GM10248 (cell line): ENCODE measurements around the gene MAP3K14.
A peak's percentile ranks its signal among the peaks of the same experiment; 100 is the strongest.
"Not testable (repeated sequence)": the region's sequence is repeated elsewhere in the genome, so short reads cannot be mapped to it uniquely, and the experiment has no call there.

Source experiments
- CTCF ChIA-PET: fragments of 300-600 bp; sonication (Branson Sonifier 250); formaldehyde crosslinking; extraction: SDS; loops from one replicate; lab custom pipeline; 2021; ENCODE audit warnings: antibody characterized with exemption; lab: Yijun Ruan, JAX
- POLR2A ChIA-PET: fragments of 350-650 bp; sonication (Branson Sonifier 250); formaldehyde crosslinking; extraction: SDS; loops from one replicate; lab custom pipeline; 2020; ENCODE audit warnings: antibody characterized with exemption; lab: Yijun Ruan, JAX
- DNase-seq: peaks from one replicate; pipeline ENCODE4 v3.0.0; 2012; ENCODE audit errors: extremely low spot score
- TF ChIP-seq, protein P1 (sequence below): IDR thresholded peaks from 2 replicates; pipeline ENCODE4 v1.5.1; 2012; ENCODE audit warnings: mild to moderate bottlenecking, low read depth; ENCODE audit errors: extremely low read depth, missing control alignments, control extremely low read depth

The MAP3K14 gene

DNA sequence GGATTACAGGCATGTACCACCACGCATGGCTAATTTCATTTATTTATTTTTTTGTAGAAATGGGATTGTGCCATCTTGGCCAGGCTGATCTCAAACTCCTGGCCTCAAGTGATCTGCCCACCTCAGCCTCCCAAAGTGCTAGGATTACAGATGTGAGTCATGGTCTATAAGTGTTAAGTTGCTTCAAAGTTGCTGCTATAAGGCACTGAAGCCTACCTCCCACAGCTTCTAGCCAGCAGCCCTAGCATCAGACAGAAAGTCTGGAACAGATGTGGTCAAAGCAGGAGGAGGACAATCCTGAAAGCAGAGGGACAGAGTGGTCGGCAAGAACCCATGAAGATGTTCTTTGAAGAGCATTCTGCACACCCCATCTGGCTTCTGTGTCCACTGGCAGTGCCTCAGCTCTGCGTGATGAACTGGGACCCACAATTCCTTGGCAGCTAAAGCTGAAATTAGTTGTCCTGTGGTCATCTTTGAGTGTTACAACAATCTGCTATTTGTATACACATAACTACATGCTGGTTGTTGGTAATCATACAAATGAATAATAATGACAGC is 11.2 kb downstream of the MAP3K14 start:
- TF ChIP-seq, protein P1, sequence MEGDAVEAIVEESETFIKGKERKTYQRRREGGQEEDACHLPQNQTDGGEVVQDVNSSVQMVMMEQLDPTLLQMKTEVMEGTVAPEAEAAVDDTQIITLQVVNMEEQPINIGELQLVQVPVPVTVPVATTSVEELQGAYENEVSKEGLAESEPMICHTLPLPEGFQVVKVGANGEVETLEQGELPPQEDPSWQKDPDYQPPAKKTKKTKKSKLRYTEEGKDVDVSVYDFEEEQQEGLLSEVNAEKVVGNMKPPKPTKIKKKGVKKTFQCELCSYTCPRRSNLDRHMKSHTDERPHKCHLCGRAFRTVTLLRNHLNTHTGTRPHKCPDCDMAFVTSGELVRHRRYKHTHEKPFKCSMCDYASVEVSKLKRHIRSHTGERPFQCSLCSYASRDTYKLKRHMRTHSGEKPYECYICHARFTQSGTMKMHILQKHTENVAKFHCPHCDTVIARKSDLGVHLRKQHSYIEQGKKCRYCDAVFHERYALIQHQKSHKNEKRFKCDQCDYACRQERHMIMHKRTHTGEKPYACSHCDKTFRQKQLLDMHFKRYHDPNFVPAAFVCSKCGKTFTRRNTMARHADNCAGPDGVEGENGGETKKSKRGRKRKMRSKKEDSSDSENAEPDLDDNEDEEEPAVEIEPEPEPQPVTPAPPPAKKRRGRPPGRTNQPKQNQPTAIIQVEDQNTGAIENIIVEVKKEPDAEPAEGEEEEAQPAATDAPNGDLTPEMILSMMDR = no peak
- ChIA-PET CTCF (interaction anchor here (0.9 to 1.6 kb wide), 6 partner anchors 11 to 170 kb away, joined by 3 to 5 read pairs (median 4); partner anchors contain the start of genes ACBD4 and MAP3K14), POLR2A (interaction anchor here (1.0 kb wide), 1 partner anchor 12 kb away, joined by 6 read pairs; no protein-coding TSS in a partner anchor)
- no peak for DNase-seq

DNA sequence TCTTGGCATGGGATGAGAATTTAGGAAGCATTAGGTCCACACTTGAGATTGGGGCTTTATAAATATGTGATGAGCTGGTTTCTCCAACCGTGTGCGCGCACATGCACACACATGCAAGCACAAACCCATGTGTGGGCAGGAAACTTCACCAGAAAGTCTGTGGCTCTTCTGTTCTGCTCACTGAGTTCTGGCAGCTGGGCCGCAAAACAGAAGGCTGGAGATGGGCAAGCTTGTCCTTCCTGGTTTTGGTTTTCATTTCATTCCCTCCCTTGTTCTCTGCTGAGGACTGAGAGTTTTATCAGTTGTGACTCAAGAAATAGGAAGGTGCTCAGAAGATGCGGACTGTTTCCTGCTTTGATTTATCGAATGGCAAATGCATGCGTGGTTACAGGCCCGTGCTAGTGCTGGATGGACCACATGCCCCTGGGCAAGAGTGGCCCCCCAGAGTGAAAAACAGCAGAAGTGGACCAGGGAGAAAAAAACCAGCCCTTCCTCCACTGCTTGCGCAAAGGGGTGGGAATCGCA is 14.1 kb downstream of the MAP3K14 start:
- CTCF ChIA-PET = interaction anchor here (0.6 to 5.5 kb wide), 8 partner anchors 10 to 87 kb away, joined by 3 to 30 read pairs (median 6); partner anchors contain the start of gene MAP3K14
- POLR2A ChIA-PET = interaction anchor here (1.7 kb wide), 1 partner anchor 9 kb away, joined by 5 read pairs; no protein-coding TSS in a partner anchor
- peak; percentile 55 for DNase-seq
- TF ChIP-seq, protein P1 = no peak

DNA sequence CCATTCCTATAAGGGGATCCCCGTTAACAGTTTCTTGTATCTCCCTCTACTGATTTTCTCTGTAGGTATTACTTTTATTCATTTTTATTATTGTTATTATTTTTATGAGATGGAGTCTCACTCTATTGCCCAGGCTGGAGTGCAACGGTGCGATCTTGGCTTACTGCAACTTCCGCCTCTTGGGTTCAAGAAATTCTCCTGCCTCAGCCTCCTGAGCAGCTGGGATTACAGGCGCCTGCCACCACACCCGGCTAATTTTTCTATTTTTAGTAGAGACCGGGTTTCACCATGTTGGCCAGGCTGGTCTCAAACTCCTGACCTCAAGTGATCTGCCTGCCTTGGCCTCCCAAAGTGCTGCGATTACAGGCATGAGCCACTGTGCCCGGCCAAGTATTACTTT is 14.6 kb downstream of the MAP3K14 start:
- POLR2A ChIA-PET = interaction anchor here (1.7 kb wide), 1 partner anchor 10 kb away, joined by 5 read pairs; no protein-coding TSS in a partner anchor
- DNase-seq = not testable (repeated sequence)
- CTCF ChIA-PET = interaction anchor here (0.6 to 5.5 kb wide), 7 partner anchors 10 to 87 kb away, joined by 3 to 30 read pairs (median 8); partner anchors contain the start of gene MAP3K14

DNA sequence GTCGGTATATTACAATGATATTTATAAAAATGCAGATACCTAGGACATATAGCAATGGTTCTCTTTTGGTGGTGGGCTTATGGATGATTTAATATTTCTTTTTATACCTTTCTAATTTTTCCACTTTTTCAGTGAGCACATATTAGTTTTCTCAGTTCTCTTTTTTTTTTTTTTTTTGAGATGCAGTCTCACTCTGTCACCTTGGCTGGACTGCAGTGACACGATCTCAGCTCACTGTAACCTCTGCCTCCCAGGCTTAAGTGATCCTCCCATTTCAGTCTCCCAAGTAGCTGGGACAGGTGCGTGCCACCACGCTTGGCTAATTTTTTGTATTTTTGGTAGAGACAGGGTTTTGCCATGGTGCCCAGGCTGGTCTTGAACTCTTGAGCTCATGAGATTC is 15.1 kb downstream of the MAP3K14 start:
- TF ChIP-seq, protein P1 = no peak
- POLR2A ChIA-PET = interaction anchor here (1.7 kb wide), 1 partner anchor 10 kb away, joined by 5 read pairs; no protein-coding TSS in a partner anchor
- no peak for DNase-seq
- CTCF ChIA-PET = interaction anchor here (1.3 to 5.5 kb wide), 5 partner anchors 11 to 83 kb away, joined by 4 to 30 read pairs (median 10); partner anchors contain the start of gene MAP3K14

DNA sequence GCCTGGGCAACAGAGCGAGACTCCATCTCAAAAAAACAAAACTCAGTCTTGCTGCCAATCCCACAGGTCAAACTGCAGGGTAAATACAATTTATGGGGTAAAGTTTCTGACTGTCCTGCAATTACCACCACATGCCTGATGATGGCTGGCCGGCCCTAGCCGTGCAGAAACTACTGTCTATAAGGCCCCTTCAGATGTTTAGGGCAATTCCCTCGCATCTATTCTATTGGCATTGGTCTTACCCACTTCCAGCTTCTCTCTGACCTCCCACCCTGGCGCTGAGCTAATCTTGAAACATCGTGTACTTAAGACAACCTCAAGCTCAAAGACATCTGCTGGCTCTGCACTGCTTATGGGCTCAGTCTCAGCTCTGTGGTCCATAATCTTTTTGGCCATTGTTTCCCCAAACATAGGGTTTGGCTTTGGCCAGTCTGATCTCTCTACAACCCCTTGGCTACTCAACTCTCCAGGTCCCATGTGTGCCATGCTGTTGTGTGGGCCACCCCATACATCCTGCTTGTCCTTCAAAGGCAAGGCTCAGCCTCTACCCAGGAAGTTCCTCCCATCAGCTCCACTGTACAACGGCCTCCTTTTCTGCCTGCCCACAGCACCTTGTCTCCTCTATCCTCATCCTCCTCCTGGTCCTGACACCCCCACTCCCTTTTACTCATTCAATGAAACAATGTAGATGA is 16.6 kb downstream of the MAP3K14 start:
- ChIA-PET POLR2A (interaction anchor here (0.6 to 1.3 kb wide), 4 partner anchors 8 to 150 kb away, joined by 3 to 6 read pairs (median 4); no protein-coding TSS in a partner anchor), CTCF (interaction anchor here (1.2 to 5.5 kb wide), 6 partner anchors 10 to 85 kb away, joined by 3 to 30 read pairs (median 7); partner anchors contain the start of gene MAP3K14)
- TF ChIP-seq, protein P1 = no peak
- no peak for DNase-seq

DNA sequence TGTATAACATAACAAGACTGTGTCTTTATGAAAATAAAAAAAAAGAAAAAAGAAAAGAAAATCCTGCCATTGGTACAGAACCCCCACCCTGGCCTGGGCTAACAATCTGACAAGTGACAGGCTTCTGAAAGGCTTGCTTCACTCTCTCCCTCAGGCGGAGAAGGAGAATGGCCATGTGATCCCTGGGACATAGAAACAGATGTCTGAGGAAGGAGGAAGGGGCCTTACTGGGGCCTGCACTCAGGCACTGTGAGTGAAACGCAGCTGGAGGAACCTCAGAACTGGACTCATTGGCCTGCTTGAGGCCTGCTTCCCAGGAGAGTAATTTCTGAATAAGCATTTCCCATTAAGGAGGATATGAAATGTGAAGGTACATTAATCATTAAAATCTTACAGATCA is 17.5 kb downstream of the MAP3K14 start:
- POLR2A ChIA-PET = interaction anchor here (1.0 to 1.3 kb wide), 2 partner anchors 9 to 151 kb away, joined by 4 to 5 read pairs; partner anchors contain the start of gene HEXIM1
- TF ChIP-seq, protein P1 = no peak

More for the DNA sequence above, 17.5 kb downstream of the MAP3K14 start:
- CTCF ChIA-PET = interaction anchor here (1.6 to 5.5 kb wide), 5 partner anchors 9 to 85 kb away, joined by 4 to 30 read pairs (median 9); partner anchors contain the start of gene MAP3K14
- no peak for DNase-seq
